Endodermal cell (in vitro differentiated cells): ENCODE results near the gene PYM1. TPM values are rescaled to one million over a fixed set of nuclear protein-coding genes. Genes with fewer than 3 reads are reported as not detected.
A peak's percentile ranks its signal among the peaks of the same experiment; 100 is the strongest.

ENCODE experiments used
- DNase-seq: peaks from one replicate; pipeline ENCODE4 v3.0.0-alpha.2; 2017
- H3K27ac ChIP-seq: 2 replicates; pipeline ENCODE4 v1.5.1; 2013; ENCODE audit warnings: mild to moderate bottlenecking, low read depth, low read length, moderate library complexity
- H3K27me3 ChIP-seq: 2 replicates; pipeline ENCODE4 v1.6.1; 2013; ENCODE audit warnings: mild to moderate bottlenecking, low read length, moderate library complexity; ENCODE audit not compliant: insufficient read depth, control insufficient read depth, poor library complexity, severe bottlenecking
- H3K36me3 ChIP-seq: 2 replicates; pipeline ENCODE4 v1.7.0; 2013; ENCODE audit warnings: mild to moderate bottlenecking, low read length, moderate library complexity; ENCODE audit not compliant: control insufficient read depth, insufficient read depth
- H3K4me1 ChIP-seq: one replicate; pipeline ENCODE4 v1.7.0; 2013; ENCODE audit warnings: low read length; ENCODE audit not compliant: control insufficient read depth, insufficient read depth
- H3K4me3 ChIP-seq: 2 replicates; pipeline ENCODE4 v1.5.1; 2013; ENCODE audit warnings: mild to moderate bottlenecking, low read length, moderate library complexity
- H3K9ac ChIP-seq: 2 replicates; pipeline ENCODE4 v1.6.1; 2013; ENCODE audit warnings: mild to moderate bottlenecking, low read length, moderate library complexity; ENCODE audit not compliant: poor library complexity, severe bottlenecking; ENCODE audit errors: extremely low read depth
- H3K9me3 ChIP-seq: 2 replicates; pipeline ENCODE4 v1.6.1; 2013; ENCODE audit warnings: mild to moderate bottlenecking, low read length, moderate library complexity; ENCODE audit not compliant: control insufficient read depth
- H3K27ac Mint-ChIP-seq: 2 replicates; pipeline ENCODE4 v1.8.0; 2020; ENCODE audit warnings: mixed read lengths
- H3K27me3 Mint-ChIP-seq: 2 replicates; pipeline ENCODE4 v1.8.0; 2021; ENCODE audit warnings: mild to moderate bottlenecking, mixed read lengths; ENCODE audit not compliant: insufficient read depth
- H3K36me3 Mint-ChIP-seq: 2 replicates; pipeline ENCODE4 v1.8.0; 2020; ENCODE audit warnings: low read depth, mixed read lengths
- H3K4me1 Mint-ChIP-seq: 2 replicates; pipeline ENCODE4 v1.8.0; 2020; ENCODE audit warnings: mixed read lengths
- H3K4me3 Mint-ChIP-seq: 2 replicates; pipeline ENCODE4 v1.8.0; 2020; ENCODE audit warnings: mild to moderate bottlenecking, moderate library complexity, mixed read lengths
- H3K9me3 Mint-ChIP-seq: 2 replicates; pipeline ENCODE4 v1.8.0; 2020; ENCODE audit warnings: mild to moderate bottlenecking, mixed read lengths
- WGBS, 2 experiments: methylation state at CpG; one replicate each; pipeline versions ENCODE4 v1.1.5 to v1.1.7; 2013; ENCODE audit warnings: missing lambda C conversion rate in 2 of 2, mixed read lengths in 1 of 2; ENCODE audit not compliant: insufficient coverage in 1 of 2, insufficient read length in 1 of 2; 5-methylcytosine and 5-hydroxymethylcytosine counted together
- total RNA-seq, 2 donors: library from RNA; stranded (reverse); fragmentation: NEBNext Ultra II Directional in 1 of 2; extraction: Animal tissue kit (Norgen Biotek cat#: 25700) in 1 of 2; gene quantifications; 2 replicates in 1 of 2; 3 replicates in 1 of 2; pipeline ENCODE4 v1.2.1, GENCODE V29; 2021
- TF ChIP-seq, protein P1 (sequence below): fragments of 200-600 bp; sonication (generic); conservative IDR thresholded peaks from 2 replicates; pipeline ENCODE4 v1.5.0; 2021; ENCODE audit warnings: antibody characterized with exemption, mild to moderate bottlenecking

PYM1 gene
- total RNA-seq, 2 donors from 2014 or later = 76.1 to 79.4 TPM

DNA sequence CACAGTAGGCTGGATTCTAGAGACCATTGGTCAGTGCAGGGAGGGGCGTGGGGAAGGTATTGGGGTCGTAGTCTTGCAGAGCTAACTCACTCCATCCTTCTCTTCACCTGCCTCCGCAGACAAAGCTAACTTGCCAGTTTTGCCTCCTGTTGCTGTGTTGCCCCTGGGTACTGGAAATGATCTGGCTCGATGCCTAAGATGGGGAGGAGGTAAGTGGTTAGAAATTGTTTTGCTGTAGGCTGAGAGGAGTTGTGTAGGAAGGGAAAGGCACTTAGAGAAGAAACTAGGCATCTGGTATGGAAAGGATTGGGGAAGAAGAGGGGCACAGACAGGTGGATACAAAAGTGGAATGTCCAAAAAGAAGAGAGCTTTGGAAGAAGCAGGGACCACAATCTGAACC is 14.4 kb upstream of the PYM1 start:
- H3K9me3 ChIP-seq = no peaks in the 10 kb centered on the region
- Mint-ChIP-seq H3K27ac (no peak overlapping the region), H3K9me3 (no peaks in the 10 kb centered on the region), H3K4me1 (peaks cover 7% of the 10 kb centered on the region), H3K27me3 (peaks cover 19% of the 10 kb centered on the region), H3K4me3 (no peak overlapping the region), H3K36me3 (no peaks in the 10 kb centered on the region)
- no peak overlapping the region for H3K9ac ChIP-seq
- TF ChIP-seq, protein P1, sequence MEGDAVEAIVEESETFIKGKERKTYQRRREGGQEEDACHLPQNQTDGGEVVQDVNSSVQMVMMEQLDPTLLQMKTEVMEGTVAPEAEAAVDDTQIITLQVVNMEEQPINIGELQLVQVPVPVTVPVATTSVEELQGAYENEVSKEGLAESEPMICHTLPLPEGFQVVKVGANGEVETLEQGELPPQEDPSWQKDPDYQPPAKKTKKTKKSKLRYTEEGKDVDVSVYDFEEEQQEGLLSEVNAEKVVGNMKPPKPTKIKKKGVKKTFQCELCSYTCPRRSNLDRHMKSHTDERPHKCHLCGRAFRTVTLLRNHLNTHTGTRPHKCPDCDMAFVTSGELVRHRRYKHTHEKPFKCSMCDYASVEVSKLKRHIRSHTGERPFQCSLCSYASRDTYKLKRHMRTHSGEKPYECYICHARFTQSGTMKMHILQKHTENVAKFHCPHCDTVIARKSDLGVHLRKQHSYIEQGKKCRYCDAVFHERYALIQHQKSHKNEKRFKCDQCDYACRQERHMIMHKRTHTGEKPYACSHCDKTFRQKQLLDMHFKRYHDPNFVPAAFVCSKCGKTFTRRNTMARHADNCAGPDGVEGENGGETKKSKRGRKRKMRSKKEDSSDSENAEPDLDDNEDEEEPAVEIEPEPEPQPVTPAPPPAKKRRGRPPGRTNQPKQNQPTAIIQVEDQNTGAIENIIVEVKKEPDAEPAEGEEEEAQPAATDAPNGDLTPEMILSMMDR = no peak
- H3K4me1 ChIP-seq = no peaks in the 10 kb centered on the region
- H3K36me3 ChIP-seq = no peaks in the 10 kb centered on the region
- H3K27me3 ChIP-seq = peaks cover 4% of the 10 kb centered on the region
- no peak for DNase-seq
- WGBS, 2 experiments = 80 to 88% methylated on average over 1 to 4 of the region's 4 CpGs
- no peak overlapping the region for H3K27ac ChIP-seq
- no peak overlapping the region for H3K4me3 ChIP-seq

DNA sequence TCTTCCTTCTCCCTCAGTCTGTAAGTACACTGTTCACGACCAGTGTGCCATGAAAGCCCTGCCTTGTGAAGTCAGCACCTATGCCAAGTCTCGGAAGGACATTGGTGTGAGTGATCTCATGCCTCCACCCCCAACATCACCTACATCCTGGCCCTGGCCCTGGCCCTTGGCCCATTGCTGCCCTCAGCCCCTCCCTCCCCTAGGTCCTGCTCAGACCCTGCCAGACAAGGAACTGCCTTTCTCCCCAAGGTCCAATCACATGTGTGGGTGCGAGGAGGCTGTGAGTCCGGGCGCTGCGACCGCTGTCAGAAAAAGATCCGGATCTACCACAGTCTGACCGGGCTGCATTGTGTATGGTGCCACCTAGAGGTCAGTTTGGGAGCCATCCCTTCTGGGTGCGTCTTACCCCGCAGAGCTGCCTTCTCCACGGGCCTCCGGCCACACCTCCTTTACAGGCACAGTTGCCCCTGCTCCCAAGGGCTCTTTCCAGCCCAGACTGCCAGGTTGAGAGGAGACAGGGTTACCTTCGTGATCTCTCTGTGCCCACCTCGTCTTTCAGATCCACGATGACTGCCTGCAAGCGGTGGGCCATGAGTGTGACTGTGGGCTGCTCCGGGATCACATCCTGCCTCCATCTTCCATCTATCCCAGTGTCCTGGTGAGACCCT is 12.5 kb upstream of the PYM1 start:
- peak; percentile 99 for DNase-seq
- H3K4me3 Mint-ChIP-seq = peak overlapping the region; percentile 20
- WGBS, 2 experiments = 19 to 30% methylated on average over 16 to 18 of the region's 18 CpGs
- no peak overlapping the region for H3K27ac ChIP-seq
- no peak overlapping the region for H3K4me3 ChIP-seq
- TF ChIP-seq, protein P1 = peak; percentile 95
- no peaks in the 10 kb centered on the region for H3K36me3 ChIP-seq
- H3K9me3 Mint-ChIP-seq = no peaks in the 10 kb centered on the region
- no peaks in the 10 kb centered on the region for H3K9me3 ChIP-seq
- no peak overlapping the region for H3K9ac ChIP-seq
- peaks cover 38% of the 10 kb centered on the region for H3K27me3 Mint-ChIP-seq
- H3K4me1 Mint-ChIP-seq = peaks cover 7% of the 10 kb centered on the region
- no peaks in the 10 kb centered on the region for H3K36me3 Mint-ChIP-seq
- no peaks in the 10 kb centered on the region for H3K4me1 ChIP-seq
- H3K27ac Mint-ChIP-seq = no peak overlapping the region
- H3K27me3 ChIP-seq = peaks cover 4% of the 10 kb centered on the region

DNA sequence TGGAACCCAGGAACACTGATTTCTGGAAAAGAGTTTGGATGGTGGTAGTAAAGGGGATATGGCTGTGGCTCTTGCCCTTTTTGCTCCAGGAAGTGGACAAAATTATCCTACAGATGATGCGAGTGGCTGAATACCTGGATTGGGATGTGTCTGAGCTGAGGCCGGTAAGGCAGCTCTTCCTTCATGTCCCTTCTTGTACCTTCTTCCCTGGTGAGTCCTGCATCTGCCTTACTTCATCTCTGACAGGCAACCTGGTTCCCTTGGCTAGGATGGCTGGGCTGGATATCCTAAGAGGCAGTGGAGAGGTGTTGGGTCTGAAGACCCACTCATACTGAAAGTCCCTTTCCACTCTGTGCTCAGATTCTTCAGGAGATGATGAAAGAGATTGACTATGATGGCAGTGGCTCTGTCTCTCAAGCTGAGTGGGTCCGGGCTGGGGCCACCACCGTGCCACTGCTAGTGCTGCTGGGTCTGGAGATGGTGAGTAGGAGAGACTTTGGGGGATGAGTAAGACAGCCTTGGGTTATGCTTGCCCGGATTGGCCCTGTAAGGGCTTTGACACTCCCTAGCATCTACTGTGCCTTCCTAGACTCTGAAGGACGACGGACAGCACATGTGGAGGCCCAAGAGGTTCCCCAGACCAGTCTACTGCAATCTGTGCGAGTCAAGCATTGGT is 11.3 kb upstream of the PYM1 start:
- no peaks in the 10 kb centered on the region for H3K4me1 ChIP-seq
- no peak overlapping the region for H3K27ac Mint-ChIP-seq

More for the DNA sequence above, 11.3 kb upstream of the PYM1 start:
- TF ChIP-seq, protein P1 = no peak
- H3K27ac ChIP-seq = no peak overlapping the region
- no peak overlapping the region for H3K4me3 ChIP-seq
- no peaks in the 10 kb centered on the region for H3K36me3 ChIP-seq
- 92 to 94% methylated on average over 6 to 8 of the region's 8 CpGs for WGBS, 2 experiments
- no peaks in the 10 kb centered on the region for H3K36me3 Mint-ChIP-seq
- no peak for DNase-seq
- peaks cover 16% of the 10 kb centered on the region for H3K27me3 ChIP-seq
- peaks cover 50% of the 10 kb centered on the region for H3K27me3 Mint-ChIP-seq
- H3K4me1 Mint-ChIP-seq = peaks cover 7% of the 10 kb centered on the region
- no peaks in the 10 kb centered on the region for H3K9me3 Mint-ChIP-seq
- no peak overlapping the region for H3K4me3 Mint-ChIP-seq
- H3K9ac ChIP-seq = no peak overlapping the region
- H3K9me3 ChIP-seq = no peaks in the 10 kb centered on the region
